Activated B cell treated with CpG ODN at 0.5 μM for 24 hours (primary cell): ENCODE data around the gene TRAF7. TPM values are rescaled to one million over a fixed set of nuclear protein-coding genes. Genes with fewer than 3 reads are reported as not detected.

Experiments used
- ATAC-seq: fragments of 200-7000 bp; cut with Tn5 transposase; one replicate; pipeline ENCODE4 v1.10.0; 2021; ENCODE audit warnings: low read depth, mild to moderate bottlenecking, moderate library complexity
- CTCF ChIA-PET: fragments of 350-600 bp; sonication (Branson Sonifier 250); formaldehyde crosslinking; loops from one replicate; lab custom pipeline; 2021; ENCODE audit warnings: antibody characterized with exemption; lab: Charles Lee
- POLR2A ChIA-PET: fragments of 350-600 bp; sonication (Branson Sonifier 250); formaldehyde crosslinking; loops from one replicate; lab custom pipeline; 2021; ENCODE audit warnings: antibody characterized with exemption; lab: Charles Lee
- DNase-seq: peaks from one replicate; pipeline ENCODE4 v3.0.0; 2022
- H3K27ac Mint-ChIP-seq: one replicate; pipeline ENCODE4 v1.8.0; 2020; ENCODE audit warnings: mixed read lengths
- H3K27me3 Mint-ChIP-seq: one replicate; pipeline ENCODE4 v1.8.0; 2021; ENCODE audit warnings: mixed read lengths
- H3K36me3 Mint-ChIP-seq: one replicate; pipeline ENCODE4 v1.8.0; 2021; ENCODE audit warnings: low read depth, mixed read lengths
- H3K4me1 Mint-ChIP-seq: one replicate; pipeline ENCODE4 v1.8.0; 2021; ENCODE audit warnings: mixed read lengths
- H3K4me3 Mint-ChIP-seq: one replicate; pipeline ENCODE4 v1.8.0; 2020; ENCODE audit warnings: mild to moderate bottlenecking, mixed read lengths
- H3K9me3 Mint-ChIP-seq: one replicate; pipeline ENCODE4 v1.8.0; 2020; ENCODE audit warnings: mixed read lengths
- intact Hi-C: fragments of 100-400 bp; cut with micrococcal nuclease; formaldehyde crosslinking; loops from one replicate; pipeline ENCODE4 v1.15.1; 2024
- total RNA-seq: library from RNA; stranded (reverse); gene quantifications from 2 replicates; pipeline ENCODE4 v1.2.3, GENCODE V29; 2022
- TF ChIP-seq, protein P1 (sequence below): fragments of 200-600 bp; IDR thresholded peaks from one replicate; pipeline ENCODE4 v1.8.0; 2022; ENCODE audit warnings: antibody characterized with exemption, mild to moderate bottlenecking

The TRAF7 gene
- total RNA-seq, 1 donor from 2014 or later = 72.7 TPM

DNA sequence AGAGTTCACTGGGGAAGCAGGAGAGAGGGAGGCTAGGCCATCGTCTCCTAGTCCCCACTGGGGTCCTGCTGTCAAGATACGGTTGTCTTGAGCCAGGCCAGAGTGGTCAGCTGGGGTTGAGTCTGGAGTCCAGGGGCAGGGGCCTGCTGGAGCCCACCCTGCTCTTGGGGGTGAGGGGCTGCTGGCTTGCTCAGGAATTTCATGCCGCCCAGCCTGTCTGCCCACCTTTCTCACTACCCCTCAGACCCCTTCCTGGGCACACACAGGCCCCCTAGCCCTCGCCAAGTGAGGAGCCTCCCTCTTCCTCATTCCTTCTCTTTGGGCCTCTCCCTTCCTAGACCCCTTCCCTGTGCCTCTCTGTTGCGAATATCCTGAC is 1.3 kb downstream of the TRAF7 start:
- POLR2A ChIA-PET = interaction anchor here (0.7 to 3.4 kb wide), 7 partner anchors 11 to 318 kb away, joined by 3 to 46 read pairs (median 6); partner anchors contain the start of genes RPS2 and TBC1D24
- peaks cover 36% of the 10 kb centered on the region for H3K36me3 Mint-ChIP-seq

GRCh38 chr16:2157480-2158261 is 2.1 kb downstream of the TRAF7 start:
- TF ChIP-seq, protein P1, sequence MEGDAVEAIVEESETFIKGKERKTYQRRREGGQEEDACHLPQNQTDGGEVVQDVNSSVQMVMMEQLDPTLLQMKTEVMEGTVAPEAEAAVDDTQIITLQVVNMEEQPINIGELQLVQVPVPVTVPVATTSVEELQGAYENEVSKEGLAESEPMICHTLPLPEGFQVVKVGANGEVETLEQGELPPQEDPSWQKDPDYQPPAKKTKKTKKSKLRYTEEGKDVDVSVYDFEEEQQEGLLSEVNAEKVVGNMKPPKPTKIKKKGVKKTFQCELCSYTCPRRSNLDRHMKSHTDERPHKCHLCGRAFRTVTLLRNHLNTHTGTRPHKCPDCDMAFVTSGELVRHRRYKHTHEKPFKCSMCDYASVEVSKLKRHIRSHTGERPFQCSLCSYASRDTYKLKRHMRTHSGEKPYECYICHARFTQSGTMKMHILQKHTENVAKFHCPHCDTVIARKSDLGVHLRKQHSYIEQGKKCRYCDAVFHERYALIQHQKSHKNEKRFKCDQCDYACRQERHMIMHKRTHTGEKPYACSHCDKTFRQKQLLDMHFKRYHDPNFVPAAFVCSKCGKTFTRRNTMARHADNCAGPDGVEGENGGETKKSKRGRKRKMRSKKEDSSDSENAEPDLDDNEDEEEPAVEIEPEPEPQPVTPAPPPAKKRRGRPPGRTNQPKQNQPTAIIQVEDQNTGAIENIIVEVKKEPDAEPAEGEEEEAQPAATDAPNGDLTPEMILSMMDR = no peak
- Mint-ChIP-seq H3K4me3 (peak overlapping the region; percentile 95), H3K9me3 (no peaks in the 10 kb centered on the region), H3K27ac (no peak overlapping the region), H3K4me1 (peaks cover 64% of the 10 kb centered on the region), H3K27me3 (no peaks in the 10 kb centered on the region), H3K36me3 (peaks cover 30% of the 10 kb centered on the region)
- ChIA-PET CTCF (no interaction called here), POLR2A (no interaction called here)
- intact Hi-C loops = no loop called here
- ATAC-seq (no peak), DNase-seq (no peak)

More for the DNA sequence above, 1.3 kb downstream of the TRAF7 start:
- Mint-ChIP-seq H3K27me3 (no peaks in the 10 kb centered on the region), H3K4me3 (peak overlapping the region; percentile 95), H3K4me1 (peaks cover 71% of the 10 kb centered on the region), H3K9me3 (no peaks in the 10 kb centered on the region), H3K27ac (no peak overlapping the region)
- ATAC-seq (no peak), DNase-seq (no peak)
- CTCF ChIA-PET = interaction anchor here (2.8 kb wide), 1 partner anchor 94 kb away, joined by 10 read pairs; the partner anchor contains the start of gene ECI1
- intact Hi-C loops = no loop called here
- TF ChIP-seq, protein P1 = no peak

DNA sequence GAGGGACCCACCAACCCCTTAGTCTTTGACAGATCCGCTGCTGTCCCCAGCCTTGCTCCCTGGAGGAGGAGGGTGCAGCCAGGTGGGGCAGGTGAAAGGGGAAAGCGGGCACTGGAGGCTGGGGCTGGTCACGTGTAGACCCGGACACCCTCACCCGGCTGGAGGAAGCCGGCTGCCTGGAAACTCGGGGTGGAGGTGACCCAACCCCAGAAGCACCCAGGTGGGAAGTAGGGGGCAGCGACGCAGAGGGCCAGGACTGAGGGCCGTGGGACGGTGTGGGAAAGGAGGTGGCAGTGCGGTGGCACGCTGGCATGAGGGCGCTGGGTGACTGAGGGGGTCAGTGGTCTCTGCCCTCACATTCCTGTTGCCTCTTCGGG is 2.7 kb downstream of the TRAF7 start:
- Mint-ChIP-seq H3K4me3 (no peak overlapping the region), H3K27ac (no peak overlapping the region), H3K4me1 (peaks cover 61% of the 10 kb centered on the region)

GRCh38 chr16:2159175-2159838 is 3.7 kb downstream of the TRAF7 start:
- H3K27ac Mint-ChIP-seq = no peak overlapping the region
- no peaks in the 10 kb centered on the region for H3K9me3 Mint-ChIP-seq
- intact Hi-C loops = no loop called here
- POLR2A ChIA-PET = interaction anchor here (0.6 kb wide), 1 partner anchor 91 kb away, joined by 7 read pairs; no protein-coding TSS in a partner anchor
- peaks cover 15% of the 10 kb centered on the region for H3K36me3 Mint-ChIP-seq
- TF ChIP-seq, protein P1 = no peak
- ATAC-seq (no peak), DNase-seq (no peak)
- no peaks in the 10 kb centered on the region for H3K27me3 Mint-ChIP-seq
- H3K4me1 Mint-ChIP-seq = peaks cover 50% of the 10 kb centered on the region
- H3K4me3 Mint-ChIP-seq = no peak overlapping the region
- CTCF ChIA-PET = no interaction called here

More for the DNA sequence above, 2.7 kb downstream of the TRAF7 start:
- Mint-ChIP-seq H3K36me3 (peaks cover 25% of the 10 kb centered on the region), H3K27me3 (no peaks in the 10 kb centered on the region), H3K9me3 (no peaks in the 10 kb centered on the region)
- TF ChIP-seq, protein P1 = no peak
- intact Hi-C loops = no loop called here
- ATAC-seq (no peak), DNase-seq (no peak)
- ChIA-PET CTCF (no interaction called here), POLR2A (no interaction called here)

GRCh38 chr16:2160915-2161551 is 5.5 kb downstream of the TRAF7 start:
- POLR2A ChIA-PET = interaction anchor here (0.8 kb wide), 1 partner anchor 54 kb away, joined by 4 read pairs; the partner anchor contains the start of gene PGP
- no peak overlapping the region for H3K27ac Mint-ChIP-seq
- peaks cover 4% of the 10 kb centered on the region for H3K36me3 Mint-ChIP-seq
- peak; percentile 45 for ATAC-seq
- peak overlapping the region; percentile 32 for H3K4me3 Mint-ChIP-seq
- DNase-seq = no peak
- H3K9me3 Mint-ChIP-seq = no peaks in the 10 kb centered on the region
- no peaks in the 10 kb centered on the region for H3K27me3 Mint-ChIP-seq
- CTCF ChIA-PET = no interaction called here
- TF ChIP-seq, protein P1 = no peak
- intact Hi-C loops = no loop called here
- peaks cover 40% of the 10 kb centered on the region for H3K4me1 Mint-ChIP-seq
